GM13977 (cell line): ENCODE measurements around the gene HDDC3.
A peak's percentile ranks its signal among the peaks of the same experiment; 100 is the strongest.

Experiments
- DNase-seq: peaks from one replicate; pipeline ENCODE4 v3.0.0; 2012; ENCODE audit warnings: low spot score
- CTCF ChIP-seq: IDR thresholded peaks from 2 replicates; pipeline ENCODE4 v1.5.1; 2012; ENCODE audit warnings: mild to moderate bottlenecking, control low read depth; ENCODE audit not compliant: insufficient read depth; ENCODE audit errors: extremely low read depth, missing control alignments
- in situ Hi-C: fragments of 300-500 bp; cut with MboI; formaldehyde crosslinking; loops from one replicate; pipeline ENCODE4 v1.12.0; 2022; ENCODE audit warnings: low sequenced_read_pairs, low pct_unique_long_range_greater_than_20kb, mixed read lengths, inconsistent platforms; ENCODE audit not compliant: unreplicated experiment

The HDDC3 gene

GRCh38 chr15:90886291-90886614 is 46.1 kb downstream of the HDDC3 start:
- in situ Hi-C loops = loop anchor here (25.0 kb wide), 1 partner anchor 574 kb away; no protein-coding TSS in a partner anchor
- TF ChIP-seq CTCF = no peak
- no peak for DNase-seq

- in situ Hi-C loops = loop anchor here (25.0 kb wide), 1 partner anchor 573 kb away; no protein-coding TSS in a partner anchor
- TF ChIP-seq CTCF = peak; percentile 96
- DNase-seq = peak; percentile 81
Measured at GRCh38 chr15:90885432-90886290, 46.7 kb downstream of the HDDC3 start.

GRCh38 chr15:90884719-90885431 is 47.5 kb downstream of the HDDC3 start:
- DNase-seq = no peak
- TF ChIP-seq CTCF = no peak
- in situ Hi-C loops = loop anchor here (25.0 kb wide), 1 partner anchor 573 kb away; no protein-coding TSS in a partner anchor

- in situ Hi-C loops = loop anchor here (25.0 kb wide), 1 partner anchor 572 kb away; no protein-coding TSS in a partner anchor
- no peak for TF ChIP-seq CTCF
- DNase-seq = peak; percentile 41
Measured at GRCh38 chr15:90883976-90884718, 48.2 kb downstream of the HDDC3 start, which contains the start of gene FES. FES (plus strand) TSS chr15:90884504; CDS start chr15:90885046, 542 bp downstream.

GRCh38 chr15:90883526-90883975 is 48.8 kb downstream of the HDDC3 start:
- no peak for DNase-seq
- in situ Hi-C loops = loop anchor here (25.0 kb wide), 1 partner anchor 571 kb away; no protein-coding TSS in a partner anchor
- TF ChIP-seq CTCF = no peak

- no peak for DNase-seq
- in situ Hi-C loops = loop anchor here (25.0 kb wide), 1 partner anchor 571 kb away; no protein-coding TSS in a partner anchor
- TF ChIP-seq CTCF = no peak
Measured at GRCh38 chr15:90882781-90883525, 49.4 kb downstream of the HDDC3 start.
